Endodermal cell (in vitro differentiated cells): ENCODE results near the gene TSPAN9. TPM values are rescaled to one million over a fixed set of nuclear protein-coding genes. Genes with fewer than 3 reads are reported as not detected.

ENCODE experiments used
- DNase-seq: peaks from one replicate; pipeline ENCODE4 v3.0.0-alpha.2; 2017
- H3K27ac ChIP-seq: 2 replicates; pipeline ENCODE4 v1.5.1; 2013; ENCODE audit warnings: mild to moderate bottlenecking, low read depth, low read length, moderate library complexity
- H3K27me3 ChIP-seq: 2 replicates; pipeline ENCODE4 v1.6.1; 2013; ENCODE audit warnings: mild to moderate bottlenecking, low read length, moderate library complexity; ENCODE audit not compliant: insufficient read depth, control insufficient read depth, poor library complexity, severe bottlenecking
- H3K36me3 ChIP-seq: 2 replicates; pipeline ENCODE4 v1.7.0; 2013; ENCODE audit warnings: mild to moderate bottlenecking, low read length, moderate library complexity; ENCODE audit not compliant: control insufficient read depth, insufficient read depth
- H3K4me1 ChIP-seq: one replicate; pipeline ENCODE4 v1.7.0; 2013; ENCODE audit warnings: low read length; ENCODE audit not compliant: control insufficient read depth, insufficient read depth
- H3K4me3 ChIP-seq: 2 replicates; pipeline ENCODE4 v1.5.1; 2013; ENCODE audit warnings: mild to moderate bottlenecking, low read length, moderate library complexity
- H3K9ac ChIP-seq: 2 replicates; pipeline ENCODE4 v1.6.1; 2013; ENCODE audit warnings: mild to moderate bottlenecking, low read length, moderate library complexity; ENCODE audit not compliant: poor library complexity, severe bottlenecking; ENCODE audit errors: extremely low read depth
- H3K9me3 ChIP-seq: 2 replicates; pipeline ENCODE4 v1.6.1; 2013; ENCODE audit warnings: mild to moderate bottlenecking, low read length, moderate library complexity; ENCODE audit not compliant: control insufficient read depth
- H3K27ac Mint-ChIP-seq: 2 replicates; pipeline ENCODE4 v1.8.0; 2020; ENCODE audit warnings: mixed read lengths
- H3K27me3 Mint-ChIP-seq: 2 replicates; pipeline ENCODE4 v1.8.0; 2021; ENCODE audit warnings: mild to moderate bottlenecking, mixed read lengths; ENCODE audit not compliant: insufficient read depth
- H3K36me3 Mint-ChIP-seq: 2 replicates; pipeline ENCODE4 v1.8.0; 2020; ENCODE audit warnings: low read depth, mixed read lengths
- H3K4me1 Mint-ChIP-seq: 2 replicates; pipeline ENCODE4 v1.8.0; 2020; ENCODE audit warnings: mixed read lengths
- H3K4me3 Mint-ChIP-seq: 2 replicates; pipeline ENCODE4 v1.8.0; 2020; ENCODE audit warnings: mild to moderate bottlenecking, moderate library complexity, mixed read lengths
- H3K9me3 Mint-ChIP-seq: 2 replicates; pipeline ENCODE4 v1.8.0; 2020; ENCODE audit warnings: mild to moderate bottlenecking, mixed read lengths
- WGBS, 2 experiments: methylation state at CpG; one replicate each; pipeline versions ENCODE4 v1.1.5 to v1.1.7; 2013; ENCODE audit warnings: missing lambda C conversion rate in 2 of 2, mixed read lengths in 1 of 2; ENCODE audit not compliant: insufficient coverage in 1 of 2, insufficient read length in 1 of 2; 5-methylcytosine and 5-hydroxymethylcytosine counted together
- total RNA-seq, 2 donors: library from RNA; stranded (reverse); fragmentation: NEBNext Ultra II Directional in 1 of 2; extraction: Animal tissue kit (Norgen Biotek cat#: 25700) in 1 of 2; gene quantifications; 2 replicates in 1 of 2; 3 replicates in 1 of 2; pipeline ENCODE4 v1.2.1, GENCODE V29; 2021
- TF ChIP-seq, protein P1 (sequence below): fragments of 200-600 bp; sonication (generic); conservative IDR thresholded peaks from 2 replicates; pipeline ENCODE4 v1.5.0; 2021; ENCODE audit warnings: antibody characterized with exemption, mild to moderate bottlenecking

Gene TSPAN9
- total RNA-seq, 2 donors from 2014 or later, result 31.9 to 80.8 TPM

DNA sequence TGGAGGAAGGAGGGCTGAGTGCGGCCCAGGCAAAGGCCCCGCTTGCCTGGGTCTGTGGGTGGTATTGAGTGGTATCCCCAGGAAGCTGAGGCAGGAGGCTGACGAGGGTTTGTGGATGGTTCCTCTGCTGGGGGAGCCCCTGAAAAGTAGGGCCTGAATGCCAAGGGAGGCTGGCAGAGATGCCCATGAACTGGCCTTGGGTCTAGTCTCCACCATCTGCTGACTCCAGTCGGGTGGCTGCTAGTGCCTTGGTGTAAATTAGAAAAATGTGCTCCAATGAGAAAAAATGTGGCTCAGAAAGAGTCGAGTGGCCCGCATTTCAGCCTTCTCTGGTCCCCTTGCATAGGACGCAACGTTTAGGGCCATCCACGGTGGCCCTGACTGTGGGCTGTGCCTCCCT is 232.6 kb downstream of the TSPAN9 start:
- no peaks in the 10 kb centered on the region for H3K4me1 Mint-ChIP-seq
- no peaks in the 10 kb centered on the region for H3K36me3 Mint-ChIP-seq
- DNase-seq, result no peak
- no peak overlapping the region for H3K4me3 Mint-ChIP-seq
- Histone ChIP-seq H3K4me1 (no peaks in the 10 kb centered on the region), H3K9ac (no peak overlapping the region), H3K27me3 (no peaks in the 10 kb centered on the region), H3K4me3 (no peak overlapping the region), H3K9me3 (no peaks in the 10 kb centered on the region), H3K36me3 (no peaks in the 10 kb centered on the region), H3K27ac (no peak overlapping the region)
- 88 to 100% methylated on average over 6 to 9 of the region's 9 CpGs for WGBS, 2 experiments
- H3K27ac Mint-ChIP-seq, result no peak overlapping the region
- TF ChIP-seq, protein P1, sequence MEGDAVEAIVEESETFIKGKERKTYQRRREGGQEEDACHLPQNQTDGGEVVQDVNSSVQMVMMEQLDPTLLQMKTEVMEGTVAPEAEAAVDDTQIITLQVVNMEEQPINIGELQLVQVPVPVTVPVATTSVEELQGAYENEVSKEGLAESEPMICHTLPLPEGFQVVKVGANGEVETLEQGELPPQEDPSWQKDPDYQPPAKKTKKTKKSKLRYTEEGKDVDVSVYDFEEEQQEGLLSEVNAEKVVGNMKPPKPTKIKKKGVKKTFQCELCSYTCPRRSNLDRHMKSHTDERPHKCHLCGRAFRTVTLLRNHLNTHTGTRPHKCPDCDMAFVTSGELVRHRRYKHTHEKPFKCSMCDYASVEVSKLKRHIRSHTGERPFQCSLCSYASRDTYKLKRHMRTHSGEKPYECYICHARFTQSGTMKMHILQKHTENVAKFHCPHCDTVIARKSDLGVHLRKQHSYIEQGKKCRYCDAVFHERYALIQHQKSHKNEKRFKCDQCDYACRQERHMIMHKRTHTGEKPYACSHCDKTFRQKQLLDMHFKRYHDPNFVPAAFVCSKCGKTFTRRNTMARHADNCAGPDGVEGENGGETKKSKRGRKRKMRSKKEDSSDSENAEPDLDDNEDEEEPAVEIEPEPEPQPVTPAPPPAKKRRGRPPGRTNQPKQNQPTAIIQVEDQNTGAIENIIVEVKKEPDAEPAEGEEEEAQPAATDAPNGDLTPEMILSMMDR, result no peak
- no peaks in the 10 kb centered on the region for H3K9me3 Mint-ChIP-seq
- H3K27me3 Mint-ChIP-seq, result peaks cover 2% of the 10 kb centered on the region

DNA sequence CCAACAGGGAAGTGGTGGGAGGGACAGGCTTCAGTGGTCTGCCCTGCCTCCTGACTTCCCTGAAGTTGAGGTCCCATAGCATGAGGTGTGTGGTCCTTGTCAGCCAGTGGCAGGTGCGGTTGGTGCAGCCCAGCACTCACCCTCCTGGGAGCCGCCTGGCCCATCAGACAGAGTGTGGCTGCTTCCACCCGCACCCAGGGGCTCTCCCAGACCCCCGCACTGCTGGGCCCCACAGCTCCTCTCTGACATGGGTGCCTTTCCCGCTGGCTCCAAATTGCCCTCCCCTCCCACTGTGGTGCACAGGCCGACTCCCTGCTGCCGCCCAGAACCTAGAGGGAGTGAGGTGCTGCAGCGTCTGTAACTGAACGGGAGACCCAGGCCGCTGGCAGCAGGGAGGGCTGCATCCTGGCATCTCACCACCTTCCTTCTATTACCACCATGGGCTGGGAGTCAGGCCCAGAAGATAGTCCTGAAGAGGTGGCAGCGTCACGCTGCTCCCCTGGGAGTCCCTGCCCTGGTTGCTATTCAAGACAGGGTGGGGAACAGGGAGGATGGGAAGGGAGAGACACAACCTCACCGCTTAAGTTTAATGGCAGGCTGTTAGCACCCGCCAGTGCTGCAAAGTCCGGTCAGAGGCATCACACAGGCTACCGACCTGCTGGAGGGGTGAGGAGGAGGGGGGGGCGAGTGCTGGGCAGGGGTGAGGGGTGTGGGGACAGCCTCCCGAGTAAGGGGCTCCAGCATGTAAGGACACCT is 233.3 kb downstream of the TSPAN9 start:
- H3K4me3 Mint-ChIP-seq, result no peak overlapping the region
- WGBS, 2 experiments, result 92 to 93% methylated on average over 5 to 18 of the region's 18 CpGs
- no peak overlapping the region for H3K9ac ChIP-seq
- no peaks in the 10 kb centered on the region for H3K4me1 Mint-ChIP-seq
- TF ChIP-seq, protein P1, result no peak
- no peak overlapping the region for H3K27ac ChIP-seq
- H3K9me3 Mint-ChIP-seq, result no peaks in the 10 kb centered on the region
- H3K27me3 ChIP-seq, result no peaks in the 10 kb centered on the region
- no peaks in the 10 kb centered on the region for H3K4me1 ChIP-seq
- peaks cover 2% of the 10 kb centered on the region for H3K27me3 Mint-ChIP-seq
- no peak overlapping the region for H3K27ac Mint-ChIP-seq
- no peaks in the 10 kb centered on the region for H3K36me3 Mint-ChIP-seq
- no peak for DNase-seq
- H3K4me3 ChIP-seq, result no peak overlapping the region
- H3K9me3 ChIP-seq, result no peaks in the 10 kb centered on the region
- no peaks in the 10 kb centered on the region for H3K36me3 ChIP-seq

DNA sequence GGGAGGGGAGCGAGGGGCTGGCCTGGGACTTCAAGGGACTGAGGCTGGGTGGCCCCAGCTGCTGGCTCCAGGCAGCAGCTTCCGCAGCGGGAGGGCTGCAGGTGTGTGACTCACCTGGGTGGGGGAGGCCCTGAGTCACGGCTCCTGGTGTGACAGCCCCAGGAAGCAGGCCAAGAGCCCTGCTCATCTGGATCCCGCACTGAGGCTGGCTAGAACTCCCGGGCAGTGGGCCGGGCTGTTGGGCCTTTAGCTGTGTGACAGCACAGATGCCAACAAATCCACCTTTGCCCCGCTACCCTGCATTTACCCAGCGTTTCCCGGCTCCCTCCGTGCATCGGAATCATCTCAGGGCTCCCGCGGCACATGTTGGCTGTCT is 233.8 kb downstream of the TSPAN9 start:
- Histone ChIP-seq H3K36me3 (no peaks in the 10 kb centered on the region), H3K9ac (no peak overlapping the region), H3K4me1 (no peaks in the 10 kb centered on the region), H3K4me3 (no peak overlapping the region), H3K9me3 (no peaks in the 10 kb centered on the region), H3K27ac (no peak overlapping the region), H3K27me3 (no peaks in the 10 kb centered on the region)
- no peak overlapping the region for H3K27ac Mint-ChIP-seq
- no peaks in the 10 kb centered on the region for H3K4me1 Mint-ChIP-seq
- DNase-seq, result peak; percentile 63
- no peak overlapping the region for H3K4me3 Mint-ChIP-seq
- no peaks in the 10 kb centered on the region for H3K36me3 Mint-ChIP-seq
- H3K27me3 Mint-ChIP-seq, result peaks cover 5% of the 10 kb centered on the region
- TF ChIP-seq, protein P1, result no peak
- H3K9me3 Mint-ChIP-seq, result no peaks in the 10 kb centered on the region
- WGBS, 2 experiments, result 90 to 97% methylated on average over 11 to 14 of the region's 14 CpGs
